Fibroblast of villous mesenchyme (primary cell): ENCODE data around the gene ESRRA. TPM values are rescaled to one million over a fixed set of nuclear protein-coding genes. Genes with fewer than 3 reads are reported as not detected.

Source experiments
- DNase-seq: peaks from one replicate; pipeline ENCODE4 v3.0.0-alpha.2; 2010; ENCODE audit warnings: low read depth
- H3K4me3 ChIP-seq: 2 replicates; pipeline ENCODE4 v1.5.1; 2011; ENCODE audit warnings: low read depth, mild to moderate bottlenecking, low read length
- total RNA-seq: library from RNA; depleted of rRNA; stranded (reverse); fragments of >200 nt; gene quantifications from 2 replicates; pipeline ENCODE4 v1.2.3, GENCODE V29; 2012
- TF ChIP-seq, protein P1 (sequence below): IDR thresholded peaks from 2 replicates; pipeline ENCODE4 v1.5.1; 2012; ENCODE audit warnings: low read depth, mild to moderate bottlenecking, low read length; ENCODE audit not compliant: insufficient read depth

Gene ESRRA
- total RNA-seq, 1 donor = 23.3 TPM

DNA sequence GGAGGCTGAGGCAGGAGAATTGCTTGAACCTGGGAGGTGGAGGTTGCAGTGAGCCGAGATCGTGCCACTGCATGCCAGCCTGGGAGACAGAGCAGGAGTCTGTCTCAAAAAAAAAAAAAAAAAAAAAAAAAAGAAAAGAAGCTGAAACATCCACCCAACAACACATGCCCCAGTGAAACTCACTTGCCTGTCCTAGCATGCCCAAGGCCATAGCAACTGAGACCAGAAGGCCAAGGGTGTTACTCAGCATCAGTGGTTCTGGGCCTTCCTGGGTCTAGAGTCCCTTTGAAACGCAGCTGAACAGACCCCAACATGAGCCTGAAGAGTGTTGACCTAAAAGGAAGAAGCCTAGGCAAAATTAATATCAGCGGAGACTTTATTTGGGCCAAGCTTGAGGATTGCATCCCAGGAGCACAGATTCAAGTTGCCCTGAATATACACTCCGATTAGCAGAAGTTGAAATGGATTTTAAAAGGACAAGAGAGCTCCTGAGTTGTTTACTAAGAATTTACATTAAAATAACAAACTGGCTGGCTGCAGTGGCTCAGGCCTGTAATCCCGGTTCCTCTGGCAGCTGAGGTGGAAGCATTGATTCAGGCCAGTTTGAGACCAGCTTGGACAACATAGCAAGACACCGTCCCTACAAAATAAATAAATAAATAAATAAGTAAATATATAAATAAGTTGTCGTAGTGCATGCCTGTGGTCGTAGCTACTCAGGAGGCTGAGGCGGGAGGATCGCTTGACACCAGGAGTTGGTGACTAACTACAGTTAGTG is 19.6 kb downstream of the ESRRA start:
- TF ChIP-seq, protein P1, sequence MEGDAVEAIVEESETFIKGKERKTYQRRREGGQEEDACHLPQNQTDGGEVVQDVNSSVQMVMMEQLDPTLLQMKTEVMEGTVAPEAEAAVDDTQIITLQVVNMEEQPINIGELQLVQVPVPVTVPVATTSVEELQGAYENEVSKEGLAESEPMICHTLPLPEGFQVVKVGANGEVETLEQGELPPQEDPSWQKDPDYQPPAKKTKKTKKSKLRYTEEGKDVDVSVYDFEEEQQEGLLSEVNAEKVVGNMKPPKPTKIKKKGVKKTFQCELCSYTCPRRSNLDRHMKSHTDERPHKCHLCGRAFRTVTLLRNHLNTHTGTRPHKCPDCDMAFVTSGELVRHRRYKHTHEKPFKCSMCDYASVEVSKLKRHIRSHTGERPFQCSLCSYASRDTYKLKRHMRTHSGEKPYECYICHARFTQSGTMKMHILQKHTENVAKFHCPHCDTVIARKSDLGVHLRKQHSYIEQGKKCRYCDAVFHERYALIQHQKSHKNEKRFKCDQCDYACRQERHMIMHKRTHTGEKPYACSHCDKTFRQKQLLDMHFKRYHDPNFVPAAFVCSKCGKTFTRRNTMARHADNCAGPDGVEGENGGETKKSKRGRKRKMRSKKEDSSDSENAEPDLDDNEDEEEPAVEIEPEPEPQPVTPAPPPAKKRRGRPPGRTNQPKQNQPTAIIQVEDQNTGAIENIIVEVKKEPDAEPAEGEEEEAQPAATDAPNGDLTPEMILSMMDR = no peak
- no peak for DNase-seq
- no peak overlapping the region for H3K4me3 ChIP-seq

DNA sequence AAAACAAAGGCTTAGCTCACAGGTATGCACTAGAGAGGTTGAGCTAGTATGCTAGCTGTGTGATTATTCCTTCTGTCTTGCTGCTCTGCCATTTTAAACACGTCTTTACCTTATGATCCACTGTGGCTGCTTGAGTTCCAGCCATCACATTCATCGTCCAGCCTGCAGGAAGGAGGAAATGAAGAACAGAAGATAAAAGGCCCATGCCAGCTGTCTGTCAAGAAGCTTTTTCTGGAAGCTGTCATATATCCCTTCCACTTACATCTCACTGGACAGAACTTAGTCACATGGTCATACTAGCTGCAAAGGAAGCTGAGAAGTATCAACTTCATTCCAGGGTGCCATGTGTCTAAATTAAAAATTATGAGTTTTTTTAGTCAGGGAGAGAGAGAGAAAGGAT is 22.1 kb downstream of the ESRRA start:
- TF ChIP-seq, protein P1 = no peak
- DNase-seq = no peak
- no peak overlapping the region for H3K4me3 ChIP-seq

DNA sequence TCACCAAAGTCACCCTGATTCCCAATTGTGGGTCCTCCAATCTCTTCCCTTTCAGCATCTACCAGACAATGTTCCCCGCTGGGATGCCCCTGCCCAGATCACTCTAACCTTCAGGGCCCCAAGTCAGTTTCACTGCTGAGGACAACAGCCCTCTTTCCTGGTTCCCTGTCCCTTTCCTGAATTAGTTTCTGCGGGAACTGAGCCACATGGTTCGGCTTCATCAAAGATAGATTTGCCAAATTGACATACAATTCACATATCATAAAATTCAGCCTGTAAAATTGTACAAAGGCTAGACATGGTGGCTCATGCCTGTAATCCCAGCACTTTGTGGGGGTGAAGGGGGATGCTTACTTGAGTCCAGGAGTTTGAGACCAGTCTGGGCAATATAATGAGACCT is 22.7 kb downstream of the ESRRA start:
- no peak for DNase-seq
- TF ChIP-seq, protein P1 = no peak
- H3K4me3 ChIP-seq = no peak overlapping the region

DNA sequence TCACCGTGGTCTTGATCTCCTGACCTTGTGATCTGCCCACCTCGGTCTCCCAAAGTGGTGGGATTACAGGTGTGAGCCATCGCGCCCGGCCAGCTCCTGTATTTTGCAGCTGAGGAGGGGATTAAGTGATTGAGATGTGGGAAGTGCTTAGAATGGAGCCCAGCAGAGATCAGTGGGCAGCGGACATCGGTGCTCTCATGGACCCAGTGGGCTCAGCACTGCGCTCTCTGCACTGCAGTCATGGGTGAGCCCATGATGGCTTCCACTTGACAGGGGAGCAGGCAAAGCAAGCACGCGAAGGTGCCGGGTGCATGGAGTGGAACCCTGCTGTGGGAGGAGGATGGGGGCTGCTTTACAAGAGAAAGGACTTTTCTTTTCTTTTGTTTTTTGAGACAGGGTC is 25.6 kb downstream of the ESRRA start:
- DNase-seq = no peak
- TF ChIP-seq, protein P1 = no peak
- no peak overlapping the region for H3K4me3 ChIP-seq

DNA sequence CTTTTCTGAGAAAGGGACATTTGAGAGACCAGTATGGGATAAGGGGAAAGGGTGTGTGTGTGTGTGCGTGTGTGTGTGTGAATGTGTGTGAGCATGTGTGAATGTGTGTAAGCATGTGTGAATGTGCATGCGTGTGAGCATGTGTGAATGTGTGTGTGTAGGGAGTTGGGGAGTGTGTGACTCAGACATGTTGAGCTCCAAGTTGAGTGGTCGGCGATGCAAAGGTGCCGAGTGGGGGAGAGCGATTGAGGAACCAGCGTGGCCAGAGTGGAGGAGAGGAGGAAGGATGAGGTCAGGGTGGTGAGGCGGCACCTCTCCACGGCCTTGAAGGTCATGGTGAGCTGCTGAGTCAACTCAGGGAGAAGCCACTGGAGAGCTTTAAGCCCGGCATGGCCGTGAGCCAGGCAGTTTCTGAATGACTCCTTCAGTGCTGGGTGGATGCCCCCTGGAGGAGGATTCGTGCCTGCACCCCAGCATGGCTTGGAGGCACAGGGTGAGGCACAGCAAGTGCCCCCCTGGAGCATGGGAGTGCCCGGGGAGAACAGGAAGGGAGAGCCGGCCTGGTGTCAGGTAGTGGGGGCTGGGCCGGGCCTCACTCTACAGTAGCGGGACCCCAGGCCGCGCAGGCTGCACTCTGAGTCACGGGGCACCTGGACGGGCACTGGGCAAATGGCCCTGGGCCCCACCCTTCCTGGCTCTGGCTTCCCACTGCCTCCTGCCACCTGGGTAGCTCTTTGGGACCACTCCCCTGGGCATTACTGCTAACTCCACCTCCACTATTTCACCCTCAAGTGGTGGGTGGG is 26.4 kb downstream of the ESRRA start:
- no peak overlapping the region for H3K4me3 ChIP-seq
- TF ChIP-seq, protein P1 = peak; percentile 78
- peak; percentile 91 for DNase-seq

DNA sequence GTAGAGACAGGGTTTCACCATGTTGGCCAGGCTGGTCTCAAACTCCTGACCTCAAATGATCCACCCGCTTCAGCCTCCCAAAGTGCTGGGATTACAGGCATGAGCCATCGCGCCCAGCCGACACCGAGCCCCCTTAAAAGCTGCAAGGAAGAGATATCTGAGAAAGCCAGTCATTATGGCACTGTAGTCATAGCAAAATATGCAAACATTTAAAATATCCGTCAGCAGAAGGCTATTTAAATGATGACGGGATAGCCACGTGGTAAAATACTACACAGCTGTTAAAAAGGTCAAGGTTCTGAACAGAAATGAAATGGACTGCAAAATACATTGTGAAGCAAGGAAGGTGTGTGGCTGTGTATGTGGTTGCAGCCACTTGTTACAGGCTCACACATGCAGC is 28.2 kb downstream of the ESRRA start:
- no peak overlapping the region for H3K4me3 ChIP-seq
- TF ChIP-seq, protein P1 = no peak
- no peak for DNase-seq
